H1 (cell line): Measurements from ENCODE around the gene LRTM2. TPM values are rescaled to one million over a fixed set of nuclear protein-coding genes. Genes with fewer than 3 reads are reported as not detected.

Source experiments
- CTCF ChIA-PET: fragments of 300-600 bp; sonication (Branson Sonifier 250); formaldehyde crosslinking; loops from one replicate; lab custom pipeline; 2021; ENCODE audit not compliant: partially characterized antibody; lab: Charles Lee
- POLR2A ChIA-PET: fragments of 300-600 bp; sonication (Branson Sonifier 250); formaldehyde crosslinking; loops from one replicate; lab custom pipeline; 2021; ENCODE audit warnings: inconsistent platforms; ENCODE audit not compliant: partially characterized antibody; lab: Charles Lee
- DNase-seq, 2 experiments: peaks; one replicate each; pipeline versions ENCODE4 v3.0.0 to v3.0.0-alpha.2; 2010 to 2022; ENCODE audit warnings: low spot score in 2 of 2, low read depth in 1 of 2, mixed read lengths in 1 of 2
- FAIRE-seq: peaks from 2 replicates; lab custom pipeline; 2011; peaks lifted over from hg19 to GRCh38; lab: Jason Lieb, UNC
- H2AFZ ChIP-seq: 2 replicates; pipeline ENCODE4 v1.8.1; 2012; ENCODE audit warnings: low read length, inconsistent platforms
- H2AK5ac ChIP-seq: 2 replicates; pipeline ENCODE4 v1.6.1; 2013; ENCODE audit warnings: low read depth, low read length
- H2BK120ac ChIP-seq: replicated peaks from 2 replicates; pipeline ENCODE3; 2013; ENCODE audit warnings: low read depth, low read length, inconsistent platforms
- H2BK12ac ChIP-seq: 2 replicates; pipeline ENCODE4 v1.6.1; 2013; ENCODE audit warnings: low read depth, low read length
- H2BK15ac ChIP-seq: 2 replicates; pipeline ENCODE4 v1.6.1; 2013; ENCODE audit warnings: low read length
- H2BK20ac ChIP-seq: 2 replicates; pipeline ENCODE4 v1.6.1; 2013; ENCODE audit warnings: low read length
- H2BK5ac ChIP-seq: 2 replicates; pipeline ENCODE4 v1.6.1; 2013; ENCODE audit warnings: low read depth, low read length
- H3K14ac ChIP-seq: 2 replicates; pipeline ENCODE4 v1.6.1; 2013; ENCODE audit warnings: inconsistent platforms; ENCODE audit not compliant: insufficient read length
- H3K18ac ChIP-seq: 2 replicates; pipeline ENCODE4 v1.6.1; 2013; ENCODE audit warnings: low read length; ENCODE audit errors: extremely low read depth
- H3K23ac ChIP-seq: 2 replicates; pipeline ENCODE4 v1.6.1; 2013; ENCODE audit warnings: inconsistent platforms; ENCODE audit not compliant: insufficient read length
- H3K23me2 ChIP-seq: 2 replicates; pipeline ENCODE4 v1.6.1; 2013; ENCODE audit warnings: low read depth, low read length
- H3K27ac ChIP-seq: 2 replicates; pipeline ENCODE4 v1.6.1; 2011; ENCODE audit warnings: low read depth, low read length, inconsistent platforms
- H3K27me3 ChIP-seq, 4 experiments: replicated peaks in 1 of 4; 1 replicate in 1 of 4; 2 replicates in 3 of 4; pipeline versions ENCODE4 v1.6.1 to v1.8.1; 2011 to 2013; ENCODE audit warnings: low read length in 3 of 4, mild to moderate bottlenecking in 3 of 4, inconsistent platforms in 2 of 4, mixed read lengths in 2 of 4, moderate library complexity in 1 of 4; ENCODE audit not compliant: control insufficient read depth in 3 of 4, insufficient read depth in 3 of 4; ENCODE audit errors: extremely low read depth in 1 of 4
- H3K36me3 ChIP-seq, 4 experiments: 2 replicates each; pipeline versions ENCODE4 v1.6.1 to v1.8.1; 2011 to 2013; ENCODE audit warnings: mild to moderate bottlenecking in 4 of 4, low read length in 3 of 4, moderate library complexity in 2 of 4, control low read depth in 1 of 4, inconsistent platforms in 1 of 4; ENCODE audit not compliant: insufficient read depth in 4 of 4, control insufficient read depth in 2 of 4
- H3K4ac ChIP-seq: replicated peaks from 2 replicates; pipeline ENCODE3; 2013; ENCODE audit warnings: low read length, low read depth, mixed read lengths, inconsistent platforms; ENCODE audit not compliant: insufficient read length
- H3K4me1 ChIP-seq, 4 experiments: replicated peaks in 1 of 4; 1 replicate in 1 of 4; 2 replicates in 3 of 4; pipeline versions ENCODE4 v1.6.1 to v1.8.1; 2011 to 2013; ENCODE audit warnings: low read length in 3 of 4, inconsistent platforms in 2 of 4, mixed read lengths in 1 of 4; ENCODE audit not compliant: insufficient read depth in 4 of 4, control insufficient read depth in 3 of 4
- H3K4me2 ChIP-seq, 2 experiments: 2 replicates each; pipeline versions ENCODE4 v1.6.1 to v1.8.1; 2011 to 2013; ENCODE audit warnings: low read depth in 2 of 2, low read length in 2 of 2, control low read depth in 1 of 2, inconsistent platforms in 1 of 2, mild to moderate bottlenecking in 1 of 2; ENCODE audit not compliant: insufficient read depth in 1 of 2
- H3K4me3 ChIP-seq, 4 experiments: fragments of 200-600, 300-600 bp in 1 of 4; sonication (generic), shearing (Covaris generic), sonication (Bioruptor Twin) in 1 of 4; 2 replicates each; pipeline versions ENCODE4 v1.5.1 to v1.8.1; 2011 to 2016; ENCODE audit warnings: low read length in 4 of 4, low read depth in 3 of 4, control low read depth in 2 of 4, inconsistent platforms in 2 of 4, mild to moderate bottlenecking in 2 of 4, mixed read lengths in 1 of 4, moderate library complexity in 1 of 4; ENCODE audit not compliant: insufficient read depth in 2 of 4; ENCODE audit errors: extremely low read depth in 1 of 4
- H3K56ac ChIP-seq: replicated peaks from 2 replicates; pipeline ENCODE3; 2013; ENCODE audit warnings: low read depth, mild to moderate bottlenecking, mixed read lengths, low read length, inconsistent platforms; ENCODE audit not compliant: insufficient read length
- H3K79me1 ChIP-seq: 2 replicates; pipeline ENCODE4 v1.6.1; 2013; ENCODE audit warnings: low read depth, low read length, control low read depth
- H3K79me2 ChIP-seq, 2 experiments: 2 replicates each; pipeline versions ENCODE4 v1.6.1 to v1.8.1; 2012 to 2013; ENCODE audit warnings: low read length in 2 of 2, mild to moderate bottlenecking in 2 of 2, inconsistent platforms in 1 of 2; ENCODE audit not compliant: insufficient read depth in 2 of 2, control insufficient read depth in 1 of 2
- H3K9ac ChIP-seq, 4 experiments: replicated peaks in 1 of 4; 1 replicate in 1 of 4; 2 replicates in 3 of 4; pipeline versions ENCODE4 v1.6.1 to v1.8.1; 2011 to 2013; ENCODE audit warnings: low read depth in 3 of 4, low read length in 3 of 4, control low read depth in 2 of 4, mild to moderate bottlenecking in 2 of 4, moderate library complexity in 2 of 4, inconsistent platforms in 1 of 4; ENCODE audit errors: extremely low read depth in 1 of 4
- H3K9me3 ChIP-seq, 2 experiments: 2 replicates each; pipeline versions ENCODE4 v1.6.1 to v1.8.1; 2012 to 2013; ENCODE audit warnings: mild to moderate bottlenecking in 2 of 2, moderate library complexity in 2 of 2, control low read depth in 1 of 2, inconsistent platforms in 1 of 2, low read depth in 1 of 2, low read length in 1 of 2, mixed read lengths in 1 of 2; ENCODE audit not compliant: insufficient read depth in 2 of 2
- H4K20me1 ChIP-seq, 2 experiments: replicated peaks in 1 of 2; 2 replicates each; pipeline versions ENCODE3 to v1.8.1; 2011 to 2013; ENCODE audit warnings: inconsistent platforms in 2 of 2, low read length in 2 of 2, mild to moderate bottlenecking in 1 of 2; ENCODE audit not compliant: insufficient read depth in 2 of 2, control insufficient read depth in 1 of 2
- H4K5ac ChIP-seq: 2 replicates; pipeline ENCODE4 v1.6.1; 2013; ENCODE audit warnings: low read length, low read depth, mixed read lengths, inconsistent platforms; ENCODE audit not compliant: insufficient read length
- H4K8ac ChIP-seq: 2 replicates; pipeline ENCODE4 v1.8.0; 2013; ENCODE audit warnings: mild to moderate bottlenecking, moderate library complexity, low read length, inconsistent platforms; ENCODE audit not compliant: insufficient read depth; ENCODE audit errors: extremely low read depth
- H4K91ac ChIP-seq: replicated peaks from 2 replicates; pipeline ENCODE3; 2013; ENCODE audit warnings: low read length, mixed read lengths, inconsistent platforms; ENCODE audit not compliant: insufficient read length
- EP300 ChIP-seq, 2 experiments: IDR thresholded peaks; 1 replicate in 1 of 2; 2 replicates in 1 of 2; pipeline ENCODE4 v1.6.1; 2011 to 2012; ENCODE audit warnings: low read depth in 2 of 2, low read length in 2 of 2, mild to moderate bottlenecking in 2 of 2, borderline replicate concordance in 1 of 2, inconsistent platforms in 1 of 2, moderate library complexity in 1 of 2
- KDM4A ChIP-seq: IDR thresholded peaks from one replicate; pipeline ENCODE4 v1.7.1; 2012; ENCODE audit warnings: low read depth, mild to moderate bottlenecking, moderate library complexity, low read length, inconsistent platforms; ENCODE audit not compliant: severe bottlenecking
- WGBS, 2 experiments: shearing (Covaris generic) in 1 of 2; methylation state at CpG; one replicate each; pipeline versions ENCODE4 v1.1.6 to v1.1.7; 2013 to 2015; ENCODE audit warnings: low lambda C conversion rate in 2 of 2, mixed read lengths in 2 of 2, inconsistent platforms in 1 of 2, low coverage in 1 of 2, missing lambda C conversion rate in 1 of 2; ENCODE audit not compliant: insufficient replicate concordance in 2 of 2, insufficient coverage in 1 of 2, insufficient read length in 1 of 2; ENCODE audit errors: extremely low coverage in 1 of 2, missing lambda C conversion rate in 1 of 2; 5-methylcytosine and 5-hydroxymethylcytosine counted together
- polyA plus RNA-seq, 7 experiments: library from polyadenylated mRNA; depleted of rRNA in 3 of 7; stranded (reverse) in 5 of 7; unstranded in 2 of 7; fragments of >200 nt in 5 of 7; fragments of 200-250 nt in 2 of 7; gene quantifications; 1 replicate in 5 of 7; 2 replicates in 1 of 7; 4 replicates in 1 of 7; pipeline versions ENCODE4 v1.2.1 to v1.2.3, GENCODE V29; 2011 to 2013; ENCODE audit warnings: missing spikeins in 2 of 7, mixed read lengths in 2 of 7
- total RNA-seq: library from RNA; stranded (reverse); fragmentation: NEBNext Ultra II Directional; extraction: Animal tissue kit (Norgen Biotek cat#: 25700); gene quantifications from 2 replicates; pipeline ENCODE4 v1.2.1, GENCODE V29; 2021

Gene LRTM2
- total and polyA plus RNA-seq, 2 of the 8 experiments (the other 6 are each of a cell fraction or from before 2014, with no cell fraction given), result 0.06 TPM; not detected in 1

DNA sequence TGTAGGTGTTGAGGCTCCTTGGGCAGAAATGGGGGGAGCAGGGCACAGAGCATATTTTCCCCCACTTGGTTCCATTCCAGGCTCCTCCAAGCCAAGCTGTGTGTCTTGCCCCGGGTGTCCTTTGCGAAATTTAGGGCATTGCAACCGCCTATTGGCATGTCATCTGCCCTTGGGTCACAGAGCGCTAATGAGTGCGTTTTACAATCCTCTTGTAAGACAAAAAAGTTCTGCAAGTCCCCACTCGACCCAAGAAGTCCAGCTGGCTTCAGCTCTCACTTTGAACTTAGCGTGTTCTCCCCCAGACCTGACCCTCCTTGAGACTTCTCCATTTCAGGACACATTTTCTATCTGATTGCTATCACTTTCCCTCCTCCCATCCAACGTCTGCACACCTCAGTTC, 6.1 kb upstream of the LRTM2 start:
- CTCF ChIA-PET, result interaction anchor here (1.6 kb wide), 1 partner anchor 126 kb away, joined by 8 read pairs; no protein-coding TSS in a partner anchor

More for the DNA sequence above, 6.1 kb upstream of the LRTM2 start:
- H3K79me2 ChIP-seq, result no peaks in the 10 kb centered on the region
- peaks cover 0 to 3% of the 10 kb centered on the region in 2 experiments; a peak in 2 of 4 replicates for H3K9me3 ChIP-seq
- no peaks in the 10 kb centered on the region for H3K36me3 ChIP-seq
- no peak overlapping the region for H3K4me3 ChIP-seq
- H3K27ac ChIP-seq, result no peak overlapping the region
- no peak overlapping the region for H2AFZ ChIP-seq
- no peak overlapping the region for H4K91ac ChIP-seq
- FAIRE-seq, result no peak
- H3K79me1 ChIP-seq, result no peaks in the 10 kb centered on the region
- H3K23me2 ChIP-seq, result no peaks in the 10 kb centered on the region; the same call in 1 of the 2 replicates
- TF ChIP-seq EP300 (IDR thresholded peaks at IDR 0.05; ENCODE audit: borderline replicate concordance in 1 of 2, low read depth in 2 of 2, low read length in 2 of 2), result no peak
- TF ChIP-seq KDM4A, result no peak
- TF ChIP-seq, all 59 proteins: peak for 0
- no peak for DNase-seq
- H4K8ac ChIP-seq, result no peak overlapping the region
- POLR2A ChIA-PET, result no interaction called here
- 91% methylated on average over 8 of the region's 8 CpGs; no CpG with 5 or more reads in 1 of the 2 experiments for WGBS, 2 experiments
- no peak overlapping the region for H3K4me2 ChIP-seq
- no peak overlapping the region for H2BK20ac ChIP-seq
- H3K27me3 ChIP-seq, result peaks cover 0 to 4% (median 4%) of the 10 kb centered on the region in 4 experiments; a peak in 6 of 7 replicates
- no peak overlapping the region for H3K9ac ChIP-seq
- H3K23ac ChIP-seq, result no peak overlapping the region
- no peak overlapping the region for H3K56ac ChIP-seq
- no peak overlapping the region for H2BK15ac ChIP-seq
- peaks cover 0 to 2% of the 10 kb centered on the region in 2 experiments for H4K20me1 ChIP-seq
- H2BK120ac ChIP-seq, result no peak overlapping the region
- no peaks in the 10 kb centered on the region for H3K4me1 ChIP-seq
- no peak overlapping the region for H3K4ac ChIP-seq
- H4K5ac ChIP-seq, result no peak overlapping the region
- H2BK12ac ChIP-seq, result no peak overlapping the region
- no peak overlapping the region for H2BK5ac ChIP-seq
- no peak overlapping the region for H3K14ac ChIP-seq
- no peak overlapping the region for H3K18ac ChIP-seq
- H2AK5ac ChIP-seq, result no peak overlapping the region
